ENCODE results near the gene SOS1. TPM values are rescaled to one million over a fixed set of nuclear protein-coding genes. Genes with fewer than 3 reads are reported as not detected.

SOS1 gene
- total RNA-seq, 1 experiment from 2014 or later: 28.4 TPM

DNA sequence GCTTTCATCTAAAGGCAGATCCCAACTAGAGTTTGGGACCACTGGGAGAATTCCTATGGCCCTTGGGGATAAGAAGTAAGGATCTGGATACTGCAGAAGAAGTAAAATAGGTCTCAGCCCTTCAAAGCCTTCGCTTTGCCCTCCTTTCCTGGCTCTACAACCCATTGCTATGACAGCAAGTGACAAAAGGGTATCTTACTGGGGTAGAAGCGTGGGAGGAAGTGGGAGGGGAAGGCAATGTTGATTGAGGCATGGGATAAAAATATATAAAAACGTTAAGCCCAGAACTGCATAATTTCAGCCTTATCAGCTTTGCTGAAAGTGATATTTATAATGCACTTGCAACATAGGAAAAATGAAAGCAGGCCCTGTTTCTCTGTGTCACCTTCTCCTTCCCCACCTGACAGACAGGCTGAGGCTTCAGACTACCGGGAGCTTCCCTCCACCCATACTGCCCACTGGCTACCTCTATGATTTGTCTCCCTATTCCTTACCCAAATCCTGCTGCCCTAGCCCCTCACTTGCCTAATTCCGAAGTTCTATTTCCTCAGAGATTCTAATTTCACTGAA, 14.9 kb upstream of the SOS1 start:
- H3K27ac Mint-ChIP-seq: peak overlapping the region; percentile 29; the same call in 1 of the 2 replicates
- no peak for DNase-seq (ENCODE audit: low spot score)
- TF ChIP-seq FOXK1 (CRISPR knock-in tag; IDR thresholded peaks at IDR 0.05) (no peak), ZBTB21 (CRISPR knock-in tag; IDR thresholded peaks at IDR 0.05; ENCODE audit: borderline replicate concordance) (no peak)
- TF ChIP-seq, protein P1, sequence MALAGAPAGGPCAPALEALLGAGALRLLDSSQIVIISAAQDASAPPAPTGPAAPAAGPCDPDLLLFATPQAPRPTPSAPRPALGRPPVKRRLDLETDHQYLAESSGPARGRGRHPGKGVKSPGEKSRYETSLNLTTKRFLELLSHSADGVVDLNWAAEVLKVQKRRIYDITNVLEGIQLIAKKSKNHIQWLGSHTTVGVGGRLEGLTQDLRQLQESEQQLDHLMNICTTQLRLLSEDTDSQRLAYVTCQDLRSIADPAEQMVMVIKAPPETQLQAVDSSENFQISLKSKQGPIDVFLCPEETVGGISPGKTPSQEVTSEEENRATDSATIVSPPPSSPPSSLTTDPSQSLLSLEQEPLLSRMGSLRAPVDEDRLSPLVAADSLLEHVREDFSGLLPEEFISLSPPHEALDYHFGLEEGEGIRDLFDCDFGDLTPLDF (CRISPR knock-in tag; IDR thresholded peaks at IDR 0.05): no peak
- TF ChIP-seq, protein P2, sequence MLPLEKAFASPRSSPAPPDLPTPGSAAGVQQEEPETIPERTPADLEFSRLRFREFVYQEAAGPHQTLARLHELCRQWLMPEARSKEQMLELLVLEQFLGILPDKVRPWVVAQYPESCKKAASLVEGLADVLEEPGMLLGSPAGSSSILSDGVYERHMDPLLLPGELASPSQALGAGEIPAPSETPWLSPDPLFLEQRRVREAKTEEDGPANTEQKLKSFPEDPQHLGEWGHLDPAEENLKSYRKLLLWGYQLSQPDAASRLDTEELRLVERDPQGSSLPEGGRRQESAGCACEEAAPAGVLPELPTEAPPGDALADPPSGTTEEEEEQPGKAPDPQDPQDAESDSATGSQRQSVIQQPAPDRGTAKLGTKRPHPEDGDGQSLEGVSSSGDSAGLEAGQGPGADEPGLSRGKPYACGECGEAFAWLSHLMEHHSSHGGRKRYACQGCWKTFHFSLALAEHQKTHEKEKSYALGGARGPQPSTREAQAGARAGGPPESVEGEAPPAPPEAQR (CRISPR knock-in tag; IDR thresholded peaks at IDR 0.05): no peak
- TF ChIP-seq, protein P3, sequence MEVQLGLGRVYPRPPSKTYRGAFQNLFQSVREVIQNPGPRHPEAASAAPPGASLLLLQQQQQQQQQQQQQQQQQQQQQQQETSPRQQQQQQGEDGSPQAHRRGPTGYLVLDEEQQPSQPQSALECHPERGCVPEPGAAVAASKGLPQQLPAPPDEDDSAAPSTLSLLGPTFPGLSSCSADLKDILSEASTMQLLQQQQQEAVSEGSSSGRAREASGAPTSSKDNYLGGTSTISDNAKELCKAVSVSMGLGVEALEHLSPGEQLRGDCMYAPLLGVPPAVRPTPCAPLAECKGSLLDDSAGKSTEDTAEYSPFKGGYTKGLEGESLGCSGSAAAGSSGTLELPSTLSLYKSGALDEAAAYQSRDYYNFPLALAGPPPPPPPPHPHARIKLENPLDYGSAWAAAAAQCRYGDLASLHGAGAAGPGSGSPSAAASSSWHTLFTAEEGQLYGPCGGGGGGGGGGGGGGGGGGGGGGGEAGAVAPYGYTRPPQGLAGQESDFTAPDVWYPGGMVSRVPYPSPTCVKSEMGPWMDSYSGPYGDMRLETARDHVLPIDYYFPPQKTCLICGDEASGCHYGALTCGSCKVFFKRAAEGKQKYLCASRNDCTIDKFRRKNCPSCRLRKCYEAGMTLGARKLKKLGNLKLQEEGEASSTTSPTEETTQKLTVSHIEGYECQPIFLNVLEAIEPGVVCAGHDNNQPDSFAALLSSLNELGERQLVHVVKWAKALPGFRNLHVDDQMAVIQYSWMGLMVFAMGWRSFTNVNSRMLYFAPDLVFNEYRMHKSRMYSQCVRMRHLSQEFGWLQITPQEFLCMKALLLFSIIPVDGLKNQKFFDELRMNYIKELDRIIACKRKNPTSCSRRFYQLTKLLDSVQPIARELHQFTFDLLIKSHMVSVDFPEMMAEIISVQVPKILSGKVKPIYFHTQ (CRISPR knock-in tag; IDR thresholded peaks at IDR 0.05): no peak
- TF ChIP-seq, protein P4, sequence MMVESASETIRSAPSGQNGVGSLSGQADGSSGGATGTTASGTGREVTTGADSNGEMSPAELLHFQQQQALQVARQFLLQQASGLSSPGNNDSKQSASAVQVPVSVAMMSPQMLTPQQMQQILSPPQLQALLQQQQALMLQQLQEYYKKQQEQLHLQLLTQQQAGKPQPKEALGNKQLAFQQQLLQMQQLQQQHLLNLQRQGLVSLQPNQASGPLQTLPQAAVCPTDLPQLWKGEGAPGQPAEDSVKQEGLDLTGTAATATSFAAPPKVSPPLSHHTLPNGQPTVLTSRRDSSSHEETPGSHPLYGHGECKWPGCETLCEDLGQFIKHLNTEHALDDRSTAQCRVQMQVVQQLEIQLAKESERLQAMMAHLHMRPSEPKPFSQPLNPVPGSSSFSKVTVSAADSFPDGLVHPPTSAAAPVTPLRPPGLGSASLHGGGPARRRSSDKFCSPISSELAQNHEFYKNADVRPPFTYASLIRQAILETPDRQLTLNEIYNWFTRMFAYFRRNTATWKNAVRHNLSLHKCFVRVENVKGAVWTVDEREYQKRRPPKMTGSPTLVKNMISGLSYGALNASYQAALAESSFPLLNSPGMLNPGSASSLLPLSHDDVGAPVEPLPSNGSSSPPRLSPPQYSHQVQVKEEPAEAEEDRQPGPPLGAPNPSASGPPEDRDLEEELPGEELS (CRISPR knock-in tag; IDR thresholded peaks at IDR 0.05): no peak
- no peaks in the 10 kb centered on the region for H3K9me3 Mint-ChIP-seq
- H3K4me1 Mint-ChIP-seq: peaks cover 18% of the 10 kb centered on the region
- H3K4me3 Mint-ChIP-seq: no peak overlapping the region
- CTCF ChIA-PET: no interaction called here
- no peaks in the 10 kb centered on the region for H3K36me3 Mint-ChIP-seq
- POLR2A ChIA-PET: no interaction called here
- H3K27me3 Mint-ChIP-seq (ENCODE audit: low read depth): no peaks in the 10 kb centered on the region
- ATAC-seq: no peak

GRCh38 chr2:39133215-39133851, 12.5 kb upstream of the SOS1 start:
- CTCF ChIA-PET: interaction anchor here (1.7 kb wide), 1 partner anchor 9 kb away, joined by 5 read pairs; no protein-coding TSS in a partner anchor
- Mint-ChIP-seq H3K27ac (no peak overlapping the region), H3K27me3 (ENCODE audit: low read depth) (no peaks in the 10 kb centered on the region), H3K4me3 (no peak overlapping the region), H3K4me1 (no peaks in the 10 kb centered on the region), H3K36me3 (no peaks in the 10 kb centered on the region), H3K9me3 (no peaks in the 10 kb centered on the region)
- TF ChIP-seq ZNF512 (CRISPR knock-in tag; IDR thresholded peaks at IDR 0.05; ENCODE audit: borderline replicate concordance) (no peak), CTCF (IDR thresholded peaks at IDR 0.05) (no peak), GABPB1 (CRISPR knock-in tag; IDR thresholded peaks at IDR 0.05) (no peak), HMGA2 (CRISPR knock-in tag; IDR thresholded peaks at IDR 0.05) (no peak), ZNF317 (CRISPR knock-in tag; IDR thresholded peaks at IDR 0.05; ENCODE audit: borderline replicate concordance, low read depth) (no peak), NFATC4 (CRISPR knock-in tag; IDR thresholded peaks at IDR 0.05) (no peak)
- TF ChIP-seq, protein P5, sequence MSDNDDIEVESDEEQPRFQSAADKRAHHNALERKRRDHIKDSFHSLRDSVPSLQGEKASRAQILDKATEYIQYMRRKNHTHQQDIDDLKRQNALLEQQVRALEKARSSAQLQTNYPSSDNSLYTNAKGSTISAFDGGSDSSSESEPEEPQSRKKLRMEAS (CRISPR knock-in tag; IDR thresholded peaks at IDR 0.05): no peak
- TF ChIP-seq, protein P1 (CRISPR knock-in tag; IDR thresholded peaks at IDR 0.05): no peak
- TF ChIP-seq, protein P6, sequence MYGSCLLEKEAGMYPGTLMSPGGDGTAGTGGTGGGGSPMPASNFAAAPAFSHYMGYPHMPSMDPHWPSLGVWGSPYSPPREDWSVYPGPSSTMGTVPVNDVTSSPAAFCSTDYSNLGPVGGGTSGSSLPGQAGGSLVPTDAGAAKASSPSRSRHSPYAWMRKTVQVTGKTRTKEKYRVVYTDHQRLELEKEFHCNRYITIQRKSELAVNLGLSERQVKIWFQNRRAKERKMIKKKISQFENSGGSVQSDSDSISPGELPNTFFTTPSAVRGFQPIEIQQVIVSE (CRISPR knock-in tag; IDR thresholded peaks at IDR 0.05; ENCODE audit: borderline replicate concordance): no peak
- TF ChIP-seq, protein P2 (CRISPR knock-in tag; IDR thresholded peaks at IDR 0.05): no peak
- ATAC-seq: no peak
- POLR2A ChIA-PET: no interaction called here
- DNase-seq (ENCODE audit: low spot score): no peak

Data from WTC11 (cell line).